ENCODE results near the gene PASD1.

DNA sequence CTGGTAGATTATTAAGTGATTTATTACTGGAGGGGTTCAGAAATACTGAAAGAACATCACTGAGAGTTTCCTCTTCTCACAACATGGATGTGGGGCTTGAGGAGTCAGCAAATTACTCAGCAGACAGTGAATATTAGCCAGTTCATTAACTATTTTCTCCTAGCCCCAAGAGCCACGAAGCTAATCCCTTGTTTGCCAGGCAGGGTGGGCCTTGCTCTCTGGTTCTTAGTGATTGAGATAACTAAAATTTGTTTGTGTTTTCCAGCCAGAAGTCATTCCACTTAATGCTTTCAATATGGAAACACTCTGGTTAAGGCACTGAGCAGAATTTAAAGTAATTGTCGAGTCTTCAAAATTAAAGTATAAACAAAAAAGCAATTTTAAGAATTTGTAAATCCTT is 40.1 kb upstream of the PASD1 start:
- TF ChIP-seq, protein P1, sequence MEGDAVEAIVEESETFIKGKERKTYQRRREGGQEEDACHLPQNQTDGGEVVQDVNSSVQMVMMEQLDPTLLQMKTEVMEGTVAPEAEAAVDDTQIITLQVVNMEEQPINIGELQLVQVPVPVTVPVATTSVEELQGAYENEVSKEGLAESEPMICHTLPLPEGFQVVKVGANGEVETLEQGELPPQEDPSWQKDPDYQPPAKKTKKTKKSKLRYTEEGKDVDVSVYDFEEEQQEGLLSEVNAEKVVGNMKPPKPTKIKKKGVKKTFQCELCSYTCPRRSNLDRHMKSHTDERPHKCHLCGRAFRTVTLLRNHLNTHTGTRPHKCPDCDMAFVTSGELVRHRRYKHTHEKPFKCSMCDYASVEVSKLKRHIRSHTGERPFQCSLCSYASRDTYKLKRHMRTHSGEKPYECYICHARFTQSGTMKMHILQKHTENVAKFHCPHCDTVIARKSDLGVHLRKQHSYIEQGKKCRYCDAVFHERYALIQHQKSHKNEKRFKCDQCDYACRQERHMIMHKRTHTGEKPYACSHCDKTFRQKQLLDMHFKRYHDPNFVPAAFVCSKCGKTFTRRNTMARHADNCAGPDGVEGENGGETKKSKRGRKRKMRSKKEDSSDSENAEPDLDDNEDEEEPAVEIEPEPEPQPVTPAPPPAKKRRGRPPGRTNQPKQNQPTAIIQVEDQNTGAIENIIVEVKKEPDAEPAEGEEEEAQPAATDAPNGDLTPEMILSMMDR (IDR thresholded peaks at IDR 0.05), result no peak
- TF ChIP-seq POLR2A (IDR thresholded peaks at IDR 0.05), result no peak
